H1 (cell line): ENCODE results near the gene ADAT3. TPM values are rescaled to one million over a fixed set of nuclear protein-coding genes. Genes with fewer than 3 reads are reported as not detected.

Experiments used
- CHD7 ChIP-seq: fragments of 300-600 bp; sonication (generic); IDR thresholded peaks from 2 replicates; pipeline ENCODE4 v1.7.1; 2012; ENCODE audit warnings: low read length, moderate library complexity, mild to moderate bottlenecking, inconsistent platforms; ENCODE audit not compliant: insufficient replicate concordance
- FOSL1 ChIP-seq: IDR thresholded peaks from 2 replicates; pipeline ENCODE4 v1.6.1; 2011; ENCODE audit warnings: mild to moderate bottlenecking, low read depth, low read length, moderate library complexity; ENCODE audit not compliant: insufficient read depth
- JUND ChIP-seq: IDR thresholded peaks from 2 replicates; pipeline ENCODE4 v1.6.1; 2011; ENCODE audit warnings: mild to moderate bottlenecking, improper control_type of control experiment, low read length
- KDM4A ChIP-seq: IDR thresholded peaks from one replicate; pipeline ENCODE4 v1.7.1; 2012; ENCODE audit warnings: low read depth, mild to moderate bottlenecking, moderate library complexity, low read length, inconsistent platforms; ENCODE audit not compliant: severe bottlenecking
- RXRA ChIP-seq: IDR thresholded peaks from 2 replicates; pipeline ENCODE4 v1.6.1; 2011; ENCODE audit warnings: low read depth, mild to moderate bottlenecking, low read length, moderate library complexity; ENCODE audit not compliant: insufficient read depth
- SAP30 ChIP-seq: fragments of 300-600 bp; sonication (generic); IDR thresholded peaks from 2 replicates; pipeline ENCODE4 v1.7.1; 2012; ENCODE audit warnings: low read length, moderate library complexity, mild to moderate bottlenecking, inconsistent platforms; ENCODE audit not compliant: insufficient read depth, insufficient replicate concordance
- SP1 ChIP-seq: IDR thresholded peaks from 2 replicates; pipeline ENCODE4 v1.6.1; 2011; ENCODE audit warnings: low read depth, low read length
- SP4 ChIP-seq: IDR thresholded peaks from 2 replicates; pipeline ENCODE4 v1.6.1; 2012; ENCODE audit warnings: low read length, inconsistent platforms
- polyA plus RNA-seq, 7 experiments: library from polyadenylated mRNA; depleted of rRNA in 3 of 7; stranded (reverse) in 5 of 7; unstranded in 2 of 7; fragments of >200 nt in 5 of 7; fragments of 200-250 nt in 2 of 7; gene quantifications; 1 replicate in 5 of 7; 2 replicates in 1 of 7; 4 replicates in 1 of 7; pipeline versions ENCODE4 v1.2.1 to v1.2.3, GENCODE V29; 2011 to 2013; ENCODE audit warnings: missing spikeins in 2 of 7, mixed read lengths in 2 of 7
- total RNA-seq: library from RNA; stranded (reverse); fragmentation: NEBNext Ultra II Directional; extraction: Animal tissue kit (Norgen Biotek cat#: 25700); gene quantifications from 2 replicates; pipeline ENCODE4 v1.2.1, GENCODE V29; 2021

Gene ADAT3
- total and polyA plus RNA-seq, 2 of the 8 experiments (the other 6 are each of a cell fraction or from before 2014, with no cell fraction given): 5.4 to 10.8 TPM

DNA sequence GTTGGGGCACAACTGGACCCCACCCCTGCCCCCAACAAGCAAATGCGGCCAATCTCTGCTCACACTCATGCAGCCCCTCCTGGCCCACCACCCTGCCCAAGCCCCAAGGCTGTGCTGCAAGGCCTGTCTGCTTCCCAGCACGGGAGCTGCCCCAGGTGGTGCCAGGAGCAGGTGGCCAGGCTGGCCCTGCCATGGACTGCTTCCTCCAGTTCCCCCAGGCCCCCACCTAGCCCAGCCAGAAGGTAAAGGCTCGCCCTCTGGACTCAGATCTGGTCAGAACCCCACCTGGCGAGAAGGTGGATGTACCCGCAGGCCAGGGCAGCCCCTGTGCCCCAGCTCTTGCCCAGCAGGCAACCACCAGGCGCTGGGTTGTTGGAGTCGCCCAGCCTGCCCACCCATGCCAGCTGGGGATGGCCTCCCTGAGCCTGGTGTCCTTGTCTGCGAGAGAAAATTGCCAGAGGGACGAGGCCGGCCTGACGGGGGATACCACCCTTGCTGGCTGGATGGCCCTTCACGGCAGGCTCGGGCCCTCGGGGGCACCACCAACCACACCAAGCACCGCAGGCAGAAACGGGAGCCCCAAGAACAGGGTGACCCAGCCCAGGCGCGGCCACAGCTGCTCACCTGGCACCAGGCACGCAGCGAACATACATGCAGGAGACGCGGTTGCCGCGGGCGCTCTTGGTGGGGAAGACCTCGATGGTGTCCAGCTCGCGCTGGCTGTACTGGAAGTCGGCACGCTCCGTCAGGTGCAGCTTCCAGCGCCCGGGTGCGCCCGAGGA, 24.4 kb upstream of the ADAT3 start (continued):
- no peak for TF ChIP-seq CHD7
- TF ChIP-seq KDM4A: no peak
- no peak for TF ChIP-seq JUND
- TF ChIP-seq RXRA: no peak
- TF ChIP-seq SP4: no peak
- TF ChIP-seq SP1: no peak
- no peak for TF ChIP-seq FOSL1
- TF ChIP-seq SAP30: no peak
